ENCODE measurements around the gene ANOS1. TPM values are rescaled to one million over a fixed set of nuclear protein-coding genes. Genes with fewer than 3 reads are reported as not detected.
A peak's percentile ranks its signal among the peaks of the same experiment; 100 is the strongest.
"Not testable (repeated sequence)": the region's sequence is repeated elsewhere in the genome, so short reads cannot be mapped to it uniquely, and the experiment has no call there.

The ANOS1 gene, protein sequence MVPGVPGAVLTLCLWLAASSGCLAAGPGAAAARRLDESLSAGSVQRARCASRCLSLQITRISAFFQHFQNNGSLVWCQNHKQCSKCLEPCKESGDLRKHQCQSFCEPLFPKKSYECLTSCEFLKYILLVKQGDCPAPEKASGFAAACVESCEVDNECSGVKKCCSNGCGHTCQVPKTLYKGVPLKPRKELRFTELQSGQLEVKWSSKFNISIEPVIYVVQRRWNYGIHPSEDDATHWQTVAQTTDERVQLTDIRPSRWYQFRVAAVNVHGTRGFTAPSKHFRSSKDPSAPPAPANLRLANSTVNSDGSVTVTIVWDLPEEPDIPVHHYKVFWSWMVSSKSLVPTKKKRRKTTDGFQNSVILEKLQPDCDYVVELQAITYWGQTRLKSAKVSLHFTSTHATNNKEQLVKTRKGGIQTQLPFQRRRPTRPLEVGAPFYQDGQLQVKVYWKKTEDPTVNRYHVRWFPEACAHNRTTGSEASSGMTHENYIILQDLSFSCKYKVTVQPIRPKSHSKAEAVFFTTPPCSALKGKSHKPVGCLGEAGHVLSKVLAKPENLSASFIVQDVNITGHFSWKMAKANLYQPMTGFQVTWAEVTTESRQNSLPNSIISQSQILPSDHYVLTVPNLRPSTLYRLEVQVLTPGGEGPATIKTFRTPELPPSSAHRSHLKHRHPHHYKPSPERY
- 3.7 to 5.1 TPM (median 4.3 TPM) in 3 replicates for total RNA-seq

DNA sequence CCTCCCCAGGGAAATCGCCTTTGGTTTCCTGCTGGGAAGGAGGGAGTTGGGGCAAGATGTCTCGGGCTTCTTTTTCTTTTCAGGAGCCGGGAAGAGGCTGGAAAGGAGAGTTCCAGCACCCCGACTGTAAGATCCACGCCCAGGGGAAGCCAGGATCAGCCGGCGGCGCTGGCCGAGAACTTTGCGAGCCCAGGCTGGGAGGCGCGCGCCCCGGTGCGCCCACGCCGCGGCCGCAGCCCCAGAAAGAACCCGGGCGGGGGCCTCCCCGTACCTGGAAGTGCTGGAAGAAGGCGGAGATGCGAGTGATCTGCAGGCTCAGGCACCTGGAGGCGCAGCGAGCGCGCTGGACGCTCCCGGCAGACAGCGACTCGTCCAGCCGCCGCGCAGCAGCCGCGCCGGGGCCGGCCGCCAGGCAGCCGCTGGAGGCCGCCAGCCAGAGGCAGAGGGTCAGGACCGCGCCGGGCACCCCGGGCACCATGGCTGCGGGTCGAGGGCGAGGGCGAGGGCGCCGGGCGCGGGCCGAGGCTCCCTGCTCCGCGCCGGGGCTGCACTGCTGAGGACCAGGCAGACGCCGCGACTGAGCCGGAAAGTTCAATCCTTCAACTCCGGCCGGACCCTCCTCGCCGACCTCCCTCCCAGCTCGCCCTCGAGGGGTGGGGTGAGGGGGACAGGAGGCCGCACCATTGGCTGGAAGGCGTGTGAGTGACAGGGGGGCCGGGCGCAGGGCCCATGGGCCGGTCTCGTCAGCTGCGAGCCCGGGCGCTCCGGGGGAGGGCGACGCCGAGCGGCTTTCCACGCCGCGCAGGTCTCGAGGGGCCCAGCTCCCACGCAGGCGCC, at the start of gene ANOS1:
ANOS1 (minus strand) TSS at position 579 of the 837 bp plus-strand sequence; CDS start at position 478, 101 bp downstream.
- Mint-ChIP-seq H3K9me3 (no peaks in the 10 kb centered on the region), H3K36me3 (no peaks in the 10 kb centered on the region), H3K27ac (no peak within 1 kb of the TSS), H3K4me1 (peaks cover 15% of the 10 kb centered on the region), H3K27me3 (ENCODE audit: low read depth) (peaks cover 82% of the 10 kb centered on the region), H3K4me3 (peak within 1 kb of the TSS; percentile 72)
- DNase-seq (ENCODE audit: low spot score in 2 of 2, unreplicated experiment in 2 of 2) = peak in 1 of 2 experiments; percentile 59
- TF ChIP-seq, protein P1, sequence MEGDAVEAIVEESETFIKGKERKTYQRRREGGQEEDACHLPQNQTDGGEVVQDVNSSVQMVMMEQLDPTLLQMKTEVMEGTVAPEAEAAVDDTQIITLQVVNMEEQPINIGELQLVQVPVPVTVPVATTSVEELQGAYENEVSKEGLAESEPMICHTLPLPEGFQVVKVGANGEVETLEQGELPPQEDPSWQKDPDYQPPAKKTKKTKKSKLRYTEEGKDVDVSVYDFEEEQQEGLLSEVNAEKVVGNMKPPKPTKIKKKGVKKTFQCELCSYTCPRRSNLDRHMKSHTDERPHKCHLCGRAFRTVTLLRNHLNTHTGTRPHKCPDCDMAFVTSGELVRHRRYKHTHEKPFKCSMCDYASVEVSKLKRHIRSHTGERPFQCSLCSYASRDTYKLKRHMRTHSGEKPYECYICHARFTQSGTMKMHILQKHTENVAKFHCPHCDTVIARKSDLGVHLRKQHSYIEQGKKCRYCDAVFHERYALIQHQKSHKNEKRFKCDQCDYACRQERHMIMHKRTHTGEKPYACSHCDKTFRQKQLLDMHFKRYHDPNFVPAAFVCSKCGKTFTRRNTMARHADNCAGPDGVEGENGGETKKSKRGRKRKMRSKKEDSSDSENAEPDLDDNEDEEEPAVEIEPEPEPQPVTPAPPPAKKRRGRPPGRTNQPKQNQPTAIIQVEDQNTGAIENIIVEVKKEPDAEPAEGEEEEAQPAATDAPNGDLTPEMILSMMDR (IDR thresholded peaks at IDR 0.05; ENCODE audit: unreplicated experiment) = no peak

DNA sequence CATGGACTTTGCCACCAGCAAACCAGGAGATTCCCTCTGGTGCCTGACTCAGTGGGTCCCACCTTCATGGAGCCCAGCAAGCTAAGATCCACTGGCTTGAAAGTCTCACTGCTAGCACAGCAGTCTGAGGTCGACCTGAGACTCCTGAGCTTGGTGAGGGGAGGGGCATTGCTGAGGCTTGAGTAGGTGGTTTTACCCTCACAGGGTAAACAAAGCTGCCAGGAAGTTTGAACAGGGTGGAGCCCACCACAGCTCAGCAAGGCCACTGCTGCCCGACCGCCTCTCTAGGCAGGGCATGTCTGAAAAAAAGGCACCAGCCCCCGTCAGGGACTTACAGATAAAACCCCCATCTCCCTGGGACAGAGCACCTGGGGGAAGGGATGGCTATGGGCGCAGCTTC, 41.2 kb upstream of the ANOS1 start:
- Mint-ChIP-seq H3K9me3 (peaks cover 27% of the 10 kb centered on the region), H3K36me3 (no peaks in the 10 kb centered on the region), H3K4me1 (no peaks in the 10 kb centered on the region), H3K27me3 (ENCODE audit: low read depth) (peaks cover 25% of the 10 kb centered on the region), H3K27ac (no peak overlapping the region), H3K4me3 (no peak overlapping the region)
- TF ChIP-seq, protein P1 (IDR thresholded peaks at IDR 0.05; ENCODE audit: unreplicated experiment) = no peak
- no peak for DNase-seq (ENCODE audit: low spot score in 2 of 2, unreplicated experiment in 2 of 2)

DNA sequence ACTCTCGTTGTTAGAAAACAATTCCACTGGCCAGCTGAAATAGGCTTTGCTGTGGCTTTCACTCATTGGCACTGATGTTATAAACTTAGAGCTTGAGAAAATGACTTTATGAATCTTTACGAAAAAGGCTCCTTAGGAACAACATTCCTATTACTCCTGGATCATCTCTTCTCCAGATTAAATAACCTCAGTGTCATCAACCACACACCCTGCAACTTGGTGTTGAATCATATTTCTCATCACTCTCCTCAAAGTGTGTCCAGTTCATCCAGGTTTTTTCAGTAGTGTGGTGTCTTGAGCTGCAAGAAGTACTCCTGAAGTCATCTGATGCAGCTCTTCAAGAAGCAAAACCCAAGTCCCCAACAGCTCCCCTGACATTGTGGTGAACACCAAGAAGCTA, 28.1 kb upstream of the ANOS1 start:
- H3K36me3 Mint-ChIP-seq = no peaks in the 10 kb centered on the region
- no peaks in the 10 kb centered on the region for H3K4me1 Mint-ChIP-seq
- no peak overlapping the region for H3K27ac Mint-ChIP-seq
- H3K9me3 Mint-ChIP-seq = peaks cover 26% of the 10 kb centered on the region
- peaks cover 21% of the 10 kb centered on the region for H3K27me3 Mint-ChIP-seq (ENCODE audit: low read depth)
- TF ChIP-seq, protein P1 (IDR thresholded peaks at IDR 0.05; ENCODE audit: unreplicated experiment) = no peak
- no peak for DNase-seq (ENCODE audit: low spot score in 2 of 2, unreplicated experiment in 2 of 2)
- no peak overlapping the region for H3K4me3 Mint-ChIP-seq

DNA sequence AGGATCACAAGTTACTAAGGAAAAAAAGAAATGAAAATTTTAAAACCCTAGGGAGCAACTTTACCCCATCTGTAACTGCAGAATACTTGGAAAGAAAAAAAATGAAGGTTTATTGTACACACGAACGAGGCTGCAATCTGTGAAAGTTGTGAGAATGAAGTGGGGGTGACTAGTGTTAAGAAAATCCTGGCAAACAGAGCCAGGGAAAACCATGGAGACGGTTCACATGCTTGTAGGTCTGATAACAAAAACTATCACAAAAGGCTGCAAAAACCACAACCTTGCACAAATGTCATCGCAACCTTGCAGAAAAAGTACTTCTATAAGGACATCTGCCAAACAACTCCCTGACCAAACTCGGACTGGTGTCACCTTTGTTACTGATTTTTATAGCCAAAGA, 26.8 kb upstream of the ANOS1 start:
- H3K4me1 Mint-ChIP-seq; DNase-seq (ENCODE audit: low spot score in 2 of 2, unreplicated experiment in 2 of 2); H3K27ac Mint-ChIP-seq; H3K36me3 Mint-ChIP-seq; H3K4me3 Mint-ChIP-seq: not testable (repeated sequence)
- Mint-ChIP-seq H3K9me3 (peaks cover 22% of the 10 kb centered on the region), H3K27me3 (ENCODE audit: low read depth) (peaks cover 16% of the 10 kb centered on the region)

DNA sequence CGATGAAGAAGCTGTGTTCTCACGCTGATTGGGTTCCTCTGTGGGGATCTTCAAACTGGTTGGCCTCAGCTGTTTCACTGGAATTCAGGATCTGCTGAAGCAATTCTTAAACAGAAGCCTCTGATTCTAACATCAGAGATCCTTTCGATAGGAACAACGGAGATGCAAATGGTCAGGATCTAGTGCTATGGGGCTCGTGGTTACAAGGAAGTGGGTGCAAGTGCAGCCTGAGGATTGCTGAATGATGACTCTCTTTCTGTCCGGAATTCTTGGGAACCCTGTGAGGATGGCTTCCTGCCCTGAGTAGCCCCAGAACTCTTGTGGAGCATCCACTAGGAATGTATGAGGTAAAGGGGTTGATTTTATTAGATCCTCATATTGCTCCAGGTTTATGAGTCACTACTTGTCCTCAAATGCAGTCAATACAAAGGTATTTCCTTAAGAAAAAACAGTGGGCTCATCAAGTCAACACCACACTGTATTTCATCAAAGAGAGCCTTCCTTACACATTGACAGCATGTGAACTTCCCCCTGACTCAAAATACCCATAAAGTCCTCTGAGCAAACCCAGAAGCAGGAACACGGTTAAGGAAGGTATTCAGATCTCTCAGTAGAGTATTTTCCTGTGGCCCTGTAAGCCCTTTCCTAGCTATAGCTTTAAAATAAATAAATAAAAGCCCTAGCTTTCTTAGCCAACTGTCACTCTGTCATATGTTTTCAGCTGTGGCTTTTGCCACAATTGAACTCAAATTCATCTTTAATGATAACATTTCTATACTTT, 25.9 kb upstream of the ANOS1 start:
- H3K36me3 Mint-ChIP-seq; DNase-seq (ENCODE audit: low spot score in 2 of 2, unreplicated experiment in 2 of 2); H3K4me3 Mint-ChIP-seq; H3K27ac Mint-ChIP-seq; H3K4me1 Mint-ChIP-seq: not testable (repeated sequence)
- peaks cover 22% of the 10 kb centered on the region for H3K9me3 Mint-ChIP-seq
- H3K27me3 Mint-ChIP-seq (ENCODE audit: low read depth) = peaks cover 18% of the 10 kb centered on the region

DNA sequence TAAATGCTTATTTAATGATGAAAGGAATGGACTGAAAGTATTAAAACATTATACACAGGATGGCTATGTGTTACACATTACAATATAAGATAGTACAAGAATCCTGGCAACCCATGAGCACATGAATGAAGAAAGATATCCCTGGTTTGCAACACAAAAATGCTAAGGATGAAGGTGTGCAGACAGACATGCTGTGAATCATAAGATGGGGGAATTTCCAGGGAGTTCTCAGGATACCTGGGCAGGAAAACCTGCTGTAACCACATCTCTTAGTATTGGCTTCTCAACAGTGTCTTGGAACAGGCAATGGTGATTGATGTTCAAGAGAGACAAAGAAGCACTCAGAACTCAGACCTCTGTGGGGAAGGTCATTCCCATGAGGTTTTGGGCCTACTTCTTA, 23.9 kb upstream of the ANOS1 start:
- Mint-ChIP-seq H3K27ac (no peak overlapping the region), H3K27me3 (ENCODE audit: low read depth) (peaks cover 10% of the 10 kb centered on the region)
- DNase-seq (ENCODE audit: low spot score in 2 of 2, unreplicated experiment in 2 of 2) = no peak

More for the DNA sequence above, 23.9 kb upstream of the ANOS1 start:
- Mint-ChIP-seq H3K4me3 (no peak overlapping the region), H3K4me1 (no peaks in the 10 kb centered on the region), H3K9me3 (peaks cover 19% of the 10 kb centered on the region), H3K36me3 (no peaks in the 10 kb centered on the region)
- TF ChIP-seq, protein P1 (IDR thresholded peaks at IDR 0.05; ENCODE audit: unreplicated experiment) = no peak
